ENCODE data around the gene PPARG. TPM values are rescaled to one million over a fixed set of nuclear protein-coding genes. Genes with fewer than 3 reads are reported as not detected.

Gene PPARG
- total RNA-seq, 2 donors from 2014 or later: 1.5 to 18.3 TPM

DNA sequence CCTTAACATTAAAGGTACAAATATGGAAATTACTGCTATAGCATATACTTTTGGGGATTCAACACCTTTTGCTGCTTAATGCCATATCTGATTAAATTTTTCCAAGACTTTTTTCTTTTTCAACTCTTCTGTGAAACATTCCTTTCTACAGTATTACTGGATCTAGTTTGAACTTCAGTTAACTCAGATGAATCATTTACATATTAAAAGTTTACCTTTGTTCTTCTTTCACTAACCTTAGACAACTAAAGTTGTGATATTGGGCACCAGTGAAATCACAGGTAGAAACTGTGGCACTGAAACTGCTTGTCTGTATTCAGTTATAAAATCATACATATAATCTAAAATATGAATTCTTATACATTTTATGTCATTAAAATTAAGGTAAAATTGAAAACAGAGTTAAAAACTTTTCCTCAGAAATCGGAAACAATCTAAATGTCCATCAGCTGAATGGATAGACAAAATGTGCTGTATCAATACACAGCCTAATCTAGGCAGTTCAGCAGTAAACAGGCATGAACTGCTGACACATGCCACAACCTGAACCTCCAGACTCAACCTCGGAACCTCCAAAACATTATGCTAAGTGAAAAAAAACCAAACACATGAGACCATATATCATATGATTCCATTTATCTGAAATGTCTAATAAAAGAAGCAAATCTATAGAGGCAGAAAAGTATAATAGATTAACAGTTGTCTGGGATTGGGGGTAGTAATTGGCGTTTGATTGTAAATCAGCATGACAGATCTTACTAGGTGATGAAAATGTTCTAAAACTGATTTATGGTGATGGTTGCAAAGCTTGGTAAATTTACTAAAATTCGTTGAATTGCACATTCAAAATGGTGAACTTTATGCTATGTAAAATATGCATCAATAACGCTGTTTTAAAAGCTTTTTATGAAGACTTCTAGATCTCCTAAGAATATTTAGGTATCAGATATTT lies 50.0 kb downstream of the PPARG start:
- Mint-ChIP-seq H3K27me3 (no peaks in the 10 kb centered on the region), H3K9me3 (no peaks in the 10 kb centered on the region), H3K27ac (no peak overlapping the region), H3K36me3 (ENCODE audit: low read depth) (no peaks in the 10 kb centered on the region), H3K4me3 (no peak overlapping the region), H3K4me1 (peaks cover 14% of the 10 kb centered on the region)
- ATAC-seq (replicated peaks): no peak

DNA sequence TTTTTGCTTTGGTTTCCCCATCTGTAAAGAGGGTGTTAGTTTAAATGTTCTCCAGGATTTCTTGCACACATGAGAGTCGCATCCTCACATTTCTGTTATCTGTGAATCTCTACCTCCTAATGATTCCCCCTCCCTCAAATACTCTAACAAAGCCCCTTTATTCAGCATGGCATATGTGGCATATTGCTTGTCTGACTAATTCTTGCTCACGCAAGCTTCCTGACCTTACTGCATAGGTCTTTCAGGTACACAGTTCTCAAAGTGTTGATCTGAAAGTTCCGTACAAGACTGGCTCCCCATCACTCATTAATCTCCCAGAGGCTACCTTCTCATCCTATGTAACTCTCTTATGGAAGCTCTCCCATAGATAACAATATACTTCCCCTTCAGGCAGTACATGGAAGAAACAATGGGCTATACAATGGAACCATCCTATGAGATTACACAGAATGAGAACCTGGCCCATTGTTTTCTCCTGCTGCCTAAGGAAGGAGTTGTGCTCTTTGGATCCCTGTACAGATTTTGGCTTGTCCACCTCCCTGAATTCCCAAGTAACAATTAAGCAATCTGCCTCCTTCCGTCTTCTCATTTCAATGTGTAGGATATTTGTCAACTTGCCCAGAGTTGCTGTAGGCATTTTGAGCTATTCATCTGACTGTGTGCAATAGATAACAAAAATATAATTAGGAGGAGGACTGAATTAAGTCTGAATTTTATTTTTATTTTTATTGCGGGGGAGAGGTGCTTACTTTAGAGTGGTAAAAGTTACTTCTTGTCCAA lies 51.0 kb downstream of the PPARG start:
- Mint-ChIP-seq H3K27ac (no peak overlapping the region), H3K36me3 (ENCODE audit: low read depth) (no peaks in the 10 kb centered on the region)

DNA sequence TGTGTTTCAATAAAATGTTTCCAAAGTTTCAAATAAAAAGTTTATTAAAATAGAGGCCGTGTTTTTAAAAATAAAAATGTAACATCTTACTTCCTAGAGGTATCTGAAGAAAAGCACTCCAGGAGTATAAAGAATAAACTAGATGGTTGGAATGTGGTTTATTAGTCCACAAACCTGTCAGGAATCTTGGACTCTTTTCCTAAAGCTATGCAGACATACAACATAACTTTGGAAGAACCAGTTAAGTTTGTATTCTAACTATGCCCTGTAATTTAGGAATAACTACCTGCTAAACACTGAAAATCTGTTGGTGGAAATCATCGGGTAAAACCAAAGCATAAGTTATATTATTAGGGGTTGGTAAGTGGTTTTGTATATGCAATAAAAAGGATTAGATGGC lies 51.6 kb downstream of the PPARG start:
- Mint-ChIP-seq H3K36me3 (ENCODE audit: low read depth) (no peaks in the 10 kb centered on the region), H3K27me3 (no peaks in the 10 kb centered on the region), H3K4me3 (no peak overlapping the region), H3K4me1 (peaks cover 16% of the 10 kb centered on the region), H3K27ac (no peak overlapping the region), H3K9me3 (no peaks in the 10 kb centered on the region)
- ATAC-seq (replicated peaks): no peak

More for the DNA sequence above, 51.0 kb downstream of the PPARG start:
- H3K4me3 Mint-ChIP-seq: no peak overlapping the region
- no peaks in the 10 kb centered on the region for H3K9me3 Mint-ChIP-seq
- ATAC-seq (replicated peaks): no peak
- H3K4me1 Mint-ChIP-seq: peaks cover 14% of the 10 kb centered on the region
- no peaks in the 10 kb centered on the region for H3K27me3 Mint-ChIP-seq

DNA sequence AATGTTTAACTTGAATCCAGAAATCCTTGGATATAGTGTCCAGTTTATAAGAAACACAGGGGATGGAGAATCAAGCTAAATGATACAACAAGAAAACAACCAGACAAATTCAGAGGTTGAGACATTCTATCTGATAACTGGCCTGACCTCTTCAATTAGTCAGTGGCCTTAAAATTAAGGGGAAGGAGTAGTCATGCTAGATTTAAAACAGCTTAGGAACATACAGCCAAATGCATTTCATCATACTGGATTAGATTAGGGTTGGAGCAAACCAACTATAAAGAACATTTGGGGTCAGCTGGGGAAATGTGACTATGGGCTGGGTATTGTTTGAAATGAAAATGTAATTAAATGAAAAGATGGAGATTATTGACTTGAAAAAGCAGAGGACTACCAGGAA lies 53.3 kb downstream of the PPARG start:
- Mint-ChIP-seq H3K4me3 (no peak overlapping the region), H3K27ac (no peak overlapping the region), H3K36me3 (ENCODE audit: low read depth) (no peaks in the 10 kb centered on the region), H3K9me3 (no peaks in the 10 kb centered on the region), H3K4me1 (peaks cover 9% of the 10 kb centered on the region), H3K27me3 (no peaks in the 10 kb centered on the region)
- no peak for ATAC-seq (replicated peaks)

DNA sequence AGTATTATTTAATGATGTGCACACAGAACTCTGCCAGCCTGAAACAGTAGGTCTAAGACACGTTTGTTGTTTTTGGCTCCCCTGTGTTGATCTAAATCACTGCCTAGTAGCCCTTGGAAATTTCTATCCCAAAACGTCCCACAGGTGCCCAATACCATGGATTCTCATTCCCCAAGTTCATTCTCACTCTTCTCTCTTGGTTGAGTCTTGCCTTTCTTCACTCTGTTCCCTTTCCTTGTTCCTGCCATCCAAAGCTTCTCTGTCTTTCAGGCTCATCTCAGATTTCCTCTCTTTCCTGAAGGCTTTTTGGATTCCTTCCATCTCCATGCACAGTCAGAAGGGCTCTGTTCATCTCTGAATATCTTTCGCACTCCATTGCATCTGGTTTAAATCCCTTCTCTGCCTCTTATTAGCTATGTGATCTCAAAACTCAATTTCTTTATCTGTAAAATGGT lies 54.2 kb downstream of the PPARG start:
- H3K36me3 Mint-ChIP-seq (ENCODE audit: low read depth): no peaks in the 10 kb centered on the region
- peaks cover 9% of the 10 kb centered on the region for H3K4me1 Mint-ChIP-seq
- no peaks in the 10 kb centered on the region for H3K27me3 Mint-ChIP-seq
- H3K4me3 Mint-ChIP-seq: no peak overlapping the region
- ATAC-seq (replicated peaks): no peak
- H3K27ac Mint-ChIP-seq: no peak overlapping the region
- H3K9me3 Mint-ChIP-seq: no peaks in the 10 kb centered on the region

DNA sequence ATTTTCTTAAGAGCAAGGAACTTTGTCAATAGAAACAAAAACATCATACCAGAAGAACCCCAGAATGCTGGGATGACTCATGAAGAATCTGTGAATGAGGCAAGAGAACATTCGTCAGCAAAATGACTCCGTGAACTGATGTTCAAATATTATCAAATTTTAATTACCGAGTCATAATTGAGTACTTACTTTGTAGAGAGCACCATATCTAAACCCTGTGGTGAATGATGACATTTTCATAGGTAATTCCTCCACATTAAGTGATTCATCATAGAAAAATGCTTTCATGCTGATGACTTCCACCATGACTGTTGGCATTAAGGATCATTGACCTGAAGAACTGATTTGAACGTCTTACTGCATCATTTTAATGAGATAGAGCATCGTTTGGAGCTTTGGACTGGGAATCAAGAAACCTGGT lies 56.3 kb downstream of the PPARG start:
- Mint-ChIP-seq H3K4me3 (peak overlapping the region; percentile 61), H3K27ac (peak overlapping the region; percentile 63), H3K9me3 (no peaks in the 10 kb centered on the region)

DNA sequence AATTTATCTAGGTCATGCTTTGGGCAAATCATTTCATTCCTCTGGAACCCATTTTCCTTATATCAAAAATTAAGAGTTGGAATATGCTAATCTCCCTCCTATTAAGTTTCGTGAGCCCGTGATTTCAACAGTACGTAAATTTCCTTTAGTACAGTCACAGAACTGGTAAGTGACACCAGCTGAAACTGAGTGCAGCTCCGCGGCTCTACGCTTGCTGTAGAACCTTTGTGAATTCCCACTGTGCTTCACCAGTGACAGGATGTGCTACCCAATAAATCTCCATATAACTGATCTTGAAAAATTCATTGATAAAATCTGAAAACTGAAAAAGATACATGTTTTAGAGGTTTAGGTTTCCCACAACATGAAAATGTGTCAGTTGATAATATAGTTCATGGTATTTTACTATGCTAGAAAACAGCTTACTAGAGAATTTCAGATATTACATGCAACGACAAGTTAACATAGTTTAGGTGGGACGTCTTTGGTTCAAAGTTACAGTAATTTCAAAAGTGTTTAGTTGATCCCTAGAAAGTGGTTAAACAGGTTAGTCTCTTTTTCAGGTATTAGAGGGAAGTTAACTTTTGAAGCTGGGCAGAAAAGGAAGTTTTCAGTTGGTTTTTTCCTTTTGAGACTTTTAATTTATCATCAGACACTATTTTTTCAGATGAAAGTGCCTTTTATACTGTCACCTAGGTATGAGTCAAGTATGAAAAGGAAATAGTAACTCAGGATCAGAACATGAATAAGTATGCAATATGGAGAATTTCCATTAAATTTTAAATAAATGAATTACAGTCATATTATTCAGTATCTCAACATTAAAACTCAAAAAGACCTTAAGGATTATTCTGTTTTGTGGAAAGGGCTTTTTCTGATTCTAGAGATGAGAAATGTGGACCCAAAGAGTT lies 57.0 kb downstream of the PPARG start:
- Mint-ChIP-seq H3K9me3 (no peaks in the 10 kb centered on the region), H3K36me3 (ENCODE audit: low read depth) (no peaks in the 10 kb centered on the region), H3K27me3 (no peaks in the 10 kb centered on the region), H3K4me1 (peaks cover 9% of the 10 kb centered on the region), H3K27ac (peak overlapping the region; percentile 63), H3K4me3 (peak overlapping the region; percentile 61)
- peak; percentile 84 for ATAC-seq (replicated peaks)

More for the DNA sequence above, 56.3 kb downstream of the PPARG start:
- Mint-ChIP-seq H3K27me3 (no peaks in the 10 kb centered on the region), H3K4me1 (peaks cover 9% of the 10 kb centered on the region), H3K36me3 (ENCODE audit: low read depth) (no peaks in the 10 kb centered on the region)
- peak; percentile 74 for ATAC-seq (replicated peaks)

DNA sequence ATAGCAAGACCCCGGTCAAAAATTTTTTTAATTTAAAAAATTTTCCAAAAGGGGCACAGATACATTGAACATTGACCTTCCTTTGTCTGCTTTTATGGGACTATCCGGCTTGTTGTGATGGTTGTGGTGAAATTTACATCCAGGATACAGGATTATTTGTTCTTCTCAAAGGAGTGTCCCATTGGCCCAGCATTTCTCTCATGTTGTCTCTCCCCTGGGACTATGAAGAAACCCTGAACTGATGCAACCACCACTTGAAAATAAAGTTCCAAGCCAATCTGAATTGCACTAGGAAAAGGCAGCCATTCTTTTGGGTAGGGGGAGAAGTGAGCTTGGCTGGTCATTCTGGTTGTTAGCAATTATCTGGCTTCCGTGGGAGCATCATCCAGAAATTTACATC lies 58.4 kb downstream of the PPARG start:
- Mint-ChIP-seq H3K36me3 (ENCODE audit: low read depth) (no peaks in the 10 kb centered on the region), H3K9me3 (no peaks in the 10 kb centered on the region), H3K4me1 (peaks cover 9% of the 10 kb centered on the region), H3K4me3 (no peak overlapping the region), H3K27ac (no peak overlapping the region), H3K27me3 (no peaks in the 10 kb centered on the region)
- ATAC-seq (replicated peaks): no peak

DNA sequence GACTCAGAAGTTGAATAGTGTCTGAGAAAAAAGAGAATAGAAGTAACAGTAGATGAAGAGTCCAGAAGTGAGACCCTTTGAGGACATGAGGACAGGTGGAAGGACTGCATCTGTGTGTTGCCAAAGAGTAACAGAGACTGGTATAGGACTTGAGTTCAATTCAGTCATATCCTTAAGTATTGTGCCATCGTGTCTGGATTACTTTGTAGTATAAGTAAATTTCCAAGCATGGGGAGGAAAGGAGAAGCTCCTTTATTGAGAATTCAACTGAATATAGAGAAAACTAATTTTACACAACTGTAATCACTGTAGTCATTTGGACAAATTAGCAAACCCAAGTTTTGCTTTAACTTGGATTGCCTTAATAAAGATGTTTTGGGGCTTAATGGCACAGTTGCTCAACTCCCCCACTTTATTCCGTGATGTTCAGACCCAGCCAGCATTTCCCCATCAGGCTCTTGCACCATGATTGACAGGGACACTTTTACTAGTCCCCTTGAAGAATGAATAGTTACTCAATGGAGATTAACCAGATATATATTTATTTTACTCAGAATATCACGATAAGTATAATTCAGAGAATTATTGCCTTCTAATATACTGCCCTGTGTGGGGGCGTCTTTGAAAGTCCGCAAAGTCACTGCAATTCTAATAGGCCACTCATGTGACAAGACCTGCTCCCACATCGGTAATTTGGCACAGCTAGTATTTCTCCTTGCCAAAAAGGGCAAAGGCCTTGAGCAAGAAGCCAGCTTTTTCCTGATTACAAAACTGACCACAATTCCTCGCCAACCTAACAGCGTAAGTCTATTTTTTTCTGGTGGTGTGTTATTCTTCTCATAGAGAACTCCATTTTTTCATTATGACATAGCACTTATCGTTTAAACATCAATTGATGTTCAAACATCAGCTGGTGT lies 61.3 kb downstream of the PPARG start:
- no peaks in the 10 kb centered on the region for H3K9me3 Mint-ChIP-seq
- no peak for ATAC-seq (replicated peaks)
- H3K36me3 Mint-ChIP-seq (ENCODE audit: low read depth): no peaks in the 10 kb centered on the region
- peaks cover 9% of the 10 kb centered on the region for H3K4me1 Mint-ChIP-seq
- H3K4me3 Mint-ChIP-seq: no peak overlapping the region
- no peak overlapping the region for H3K27ac Mint-ChIP-seq
- H3K27me3 Mint-ChIP-seq: no peaks in the 10 kb centered on the region

DNA sequence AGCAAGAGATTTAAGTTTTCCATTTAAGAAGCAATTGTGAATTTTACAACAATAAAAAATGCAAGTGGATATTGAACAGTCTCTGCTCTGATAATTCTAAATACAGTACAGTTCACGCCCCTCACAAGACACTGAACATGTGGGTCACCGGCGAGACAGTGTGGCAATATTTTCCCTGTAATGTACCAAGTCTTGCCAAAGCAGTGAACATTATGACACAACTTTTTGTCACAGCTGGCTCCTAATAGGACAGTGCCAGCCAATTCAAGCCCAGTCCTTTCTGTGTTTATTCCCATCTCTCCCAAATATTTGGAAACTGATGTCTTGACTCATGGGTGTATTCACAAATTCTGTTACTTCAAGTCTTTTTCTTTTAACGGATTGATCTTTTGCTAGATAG lies 62.3 kb downstream of the PPARG start:
- Mint-ChIP-seq H3K36me3 (ENCODE audit: low read depth) (no peaks in the 10 kb centered on the region), H3K4me1 (no peaks in the 10 kb centered on the region), H3K4me3 (no peak overlapping the region), H3K27ac (no peak overlapping the region), H3K9me3 (no peaks in the 10 kb centered on the region), H3K27me3 (no peaks in the 10 kb centered on the region)
- ATAC-seq (replicated peaks): no peak

DNA sequence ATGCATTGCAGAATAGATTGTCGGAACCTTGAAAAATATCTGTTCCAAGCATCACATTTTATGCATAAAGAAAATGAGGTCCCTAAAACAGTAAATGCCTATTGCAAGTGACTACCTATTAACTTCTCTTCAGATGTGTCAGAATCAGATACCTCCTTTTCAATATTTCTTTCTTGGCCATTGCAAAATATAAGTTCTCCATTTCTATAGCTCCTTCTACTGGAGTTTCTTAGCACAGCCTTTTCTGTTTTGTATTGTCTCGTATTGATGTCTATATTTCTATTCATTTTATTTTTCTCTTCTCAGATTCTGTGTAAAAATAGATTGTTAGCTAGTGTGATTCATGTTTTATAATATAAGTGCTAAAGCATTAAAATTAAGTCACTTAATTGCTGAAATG lies 63.4 kb downstream of the PPARG start:
- H3K36me3 Mint-ChIP-seq (ENCODE audit: low read depth): no peaks in the 10 kb centered on the region
- no peaks in the 10 kb centered on the region for H3K9me3 Mint-ChIP-seq
- no peak overlapping the region for H3K27ac Mint-ChIP-seq
- ATAC-seq (replicated peaks): no peak
- no peaks in the 10 kb centered on the region for H3K4me1 Mint-ChIP-seq
- peaks cover under 1% of the 10 kb centered on the region for H3K27me3 Mint-ChIP-seq
- no peak overlapping the region for H3K4me3 Mint-ChIP-seq

DNA sequence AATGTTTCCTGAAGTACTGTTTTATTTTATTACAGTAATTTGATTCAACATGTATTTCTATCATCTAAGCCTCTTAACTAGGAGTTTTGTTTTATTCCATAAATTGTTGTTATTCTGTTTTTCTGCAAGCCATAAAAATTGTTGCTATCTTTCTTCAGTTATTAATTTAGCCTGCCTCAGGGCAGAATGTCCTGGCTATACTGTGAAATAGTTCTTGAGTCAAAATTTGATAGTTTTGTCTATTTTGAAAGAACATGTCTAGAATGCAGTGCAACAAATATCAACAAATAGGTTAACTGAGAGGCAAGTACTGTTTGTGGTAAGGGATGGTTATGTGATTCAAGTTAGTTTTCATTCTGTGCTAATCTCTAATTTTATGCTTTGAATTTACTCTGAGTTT lies 63.9 kb downstream of the PPARG start:
- no peak overlapping the region for H3K4me3 Mint-ChIP-seq
- no peak for ATAC-seq (replicated peaks)
- H3K9me3 Mint-ChIP-seq: no peaks in the 10 kb centered on the region
- H3K4me1 Mint-ChIP-seq: no peaks in the 10 kb centered on the region
- H3K36me3 Mint-ChIP-seq (ENCODE audit: low read depth): no peaks in the 10 kb centered on the region
- H3K27ac Mint-ChIP-seq: no peak overlapping the region
- peaks cover 4% of the 10 kb centered on the region for H3K27me3 Mint-ChIP-seq

DNA sequence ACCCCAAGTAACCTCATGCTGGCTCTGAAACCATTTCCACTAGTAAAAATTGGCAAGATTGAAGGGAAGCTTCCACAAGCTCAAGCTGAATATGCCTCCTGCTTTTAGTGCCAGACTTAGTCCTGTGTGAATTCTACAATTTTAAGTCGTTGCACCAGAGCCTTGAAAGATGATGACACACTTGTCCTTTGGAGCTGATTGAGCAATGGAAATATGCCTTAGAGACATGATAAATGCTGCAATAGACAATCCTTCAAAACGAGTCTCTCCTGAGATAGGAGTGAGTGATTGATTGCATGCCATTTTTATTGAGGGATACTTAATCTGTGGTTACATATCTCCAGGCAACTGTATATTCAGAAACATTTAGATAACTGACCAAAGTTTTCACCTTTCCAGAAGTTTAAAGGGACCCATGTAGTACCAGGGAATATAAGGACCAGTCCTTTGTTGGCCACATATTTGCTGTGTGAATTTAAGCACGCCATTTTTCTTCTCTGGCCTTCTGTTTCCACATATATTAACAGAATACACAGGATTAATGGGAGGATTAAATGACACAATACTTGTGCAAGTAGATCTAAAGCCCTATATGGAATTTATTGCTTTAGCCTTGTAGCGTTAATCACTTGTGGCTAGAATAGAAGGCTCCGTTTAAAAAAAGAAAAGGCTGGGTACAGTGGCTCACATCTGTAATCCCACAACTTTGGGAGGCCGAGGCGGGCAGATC lies 65.1 kb downstream of the PPARG start:
- no peak for ATAC-seq (replicated peaks)
- peaks cover 4% of the 10 kb centered on the region for H3K27me3 Mint-ChIP-seq
- no peak overlapping the region for H3K27ac Mint-ChIP-seq
- no peak overlapping the region for H3K4me3 Mint-ChIP-seq
- H3K4me1 Mint-ChIP-seq: no peaks in the 10 kb centered on the region
- no peaks in the 10 kb centered on the region for H3K9me3 Mint-ChIP-seq
- H3K36me3 Mint-ChIP-seq (ENCODE audit: low read depth): no peaks in the 10 kb centered on the region
